Brain pericyte (primary cell): Measurements from ENCODE around the gene IDUA.
"Not testable (repeated sequence)": the region's sequence is repeated elsewhere in the genome, so short reads cannot be mapped to it uniquely, and the experiment has no call there.

Source experiments
- DNase-seq: peaks from one replicate; pipeline ENCODE4 v3.0.0-alpha.2; 2012; ENCODE audit warnings: low read depth, low spot score

IDUA gene

GRCh38 chr4:986879-987623, at the start of gene IDUA:
Gene IDUA, plus strand, starts transcription at chr4:987044. Its CDS starts 41 bp downstream, at chr4:987085.
- DNase-seq = no peak

- not testable (repeated sequence) for DNase-seq
Measured at GRCh38 chr4:939508-939907, 47.3 kb upstream of the IDUA start.

- no peak for DNase-seq
Measured at GRCh38 chr4:945274-946102, 41.4 kb upstream of the IDUA start.

GRCh38 chr4:946103-946450, 40.8 kb upstream of the IDUA start:
- no peak for DNase-seq

GRCh38 chr4:946517-947471, 40.0 kb upstream of the IDUA start:
- DNase-seq = no peak

GRCh38 chr4:947491-947971, 39.3 kb upstream of the IDUA start:
- no peak for DNase-seq

- DNase-seq = no peak
Measured at GRCh38 chr4:948101-948935, 38.5 kb upstream of the IDUA start.

GRCh38 chr4:948936-949300, 37.9 kb upstream of the IDUA start:
- DNase-seq = no peak

- no peak for DNase-seq
Measured at GRCh38 chr4:949656-950055, 37.2 kb upstream of the IDUA start.

GRCh38 chr4:950136-951020, 36.5 kb upstream of the IDUA start:
- DNase-seq = no peak

- no peak for DNase-seq
Measured at GRCh38 chr4:951186-951585, 35.7 kb upstream of the IDUA start.

- DNase-seq = no peak
Measured at GRCh38 chr4:951594-952468, 35.0 kb upstream of the IDUA start.

- DNase-seq = no peak
Measured at GRCh38 chr4:952881-953573, 33.8 kb upstream of the IDUA start.

- no peak for DNase-seq
Measured at GRCh38 chr4:953574-953915, 33.3 kb upstream of the IDUA start.

- no peak for DNase-seq
Measured at GRCh38 chr4:954211-955020, 32.4 kb upstream of the IDUA start.

- DNase-seq = no peak
Measured at GRCh38 chr4:955161-955921, 31.5 kb upstream of the IDUA start.

GRCh38 chr4:955931-956381, 30.9 kb upstream of the IDUA start:
- no peak for DNase-seq
